Measurements from ENCODE around the gene UGT1A3.

UGT1A3 gene

DNA sequence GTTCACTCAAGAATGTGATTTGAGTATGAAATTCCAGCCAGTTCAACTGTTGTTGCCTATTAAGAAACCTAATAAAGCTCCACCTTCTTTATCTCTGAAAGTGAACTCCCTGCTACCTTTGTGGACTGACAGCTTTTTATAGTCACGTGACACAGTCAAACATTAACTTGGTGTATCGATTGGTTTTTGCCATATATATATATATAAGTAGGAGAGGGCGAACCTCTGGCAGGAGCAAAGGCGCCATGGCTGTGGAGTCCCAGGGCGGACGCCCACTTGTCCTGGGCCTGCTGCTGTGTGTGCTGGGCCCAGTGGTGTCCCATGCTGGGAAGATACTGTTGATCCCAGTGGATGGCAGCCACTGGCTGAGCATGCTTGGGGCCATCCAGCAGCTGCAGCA lies 31.2 kb downstream of the UGT1A3 start, which contains the start of gene UGT1A1:
TSS of gene UGT1A1 (plus strand) at position 228 of the 400 bp plus-strand sequence. CDS start at position 246, 18 bp downstream.
- no peak for DNase-seq

- DNase-seq, result no peak
Observed at GRCh38 chr2:233761040-233761769, 32.4 kb downstream of the UGT1A3 start.

GRCh38 chr2:233764264-233764663 lies 35.4 kb downstream of the UGT1A3 start:
- peak; percentile 11 for DNase-seq

- DNase-seq, result no peak
Observed at GRCh38 chr2:233764761-233765160, 35.9 kb downstream of the UGT1A3 start.

- no peak for DNase-seq
Observed at GRCh38 chr2:233766416-233766815, 37.6 kb downstream of the UGT1A3 start.

DNA sequence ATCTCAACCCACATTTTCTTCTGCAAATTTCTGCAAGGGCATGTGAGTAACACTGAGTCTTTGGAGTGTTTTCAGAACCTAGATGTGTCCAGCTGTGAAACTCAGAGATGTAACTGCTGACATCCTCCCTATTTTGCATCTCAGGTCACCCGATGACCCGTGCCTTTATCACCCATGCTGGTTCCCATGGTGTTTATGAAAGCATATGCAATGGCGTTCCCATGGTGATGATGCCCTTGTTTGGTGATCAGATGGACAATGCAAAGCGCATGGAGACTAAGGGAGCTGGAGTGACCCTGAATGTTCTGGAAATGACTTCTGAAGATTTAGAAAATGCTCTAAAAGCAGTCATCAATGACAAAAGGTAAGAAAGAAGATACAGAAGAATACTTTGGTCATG lies 39.2 kb downstream of the UGT1A3 start:
- DNase-seq, result no peak

GRCh38 chr2:233769260-233769659 lies 40.4 kb downstream of the UGT1A3 start:
- no peak for DNase-seq

GRCh38 chr2:233772153-233772552 lies 43.3 kb downstream of the UGT1A3 start:
- no peak for DNase-seq

DNA sequence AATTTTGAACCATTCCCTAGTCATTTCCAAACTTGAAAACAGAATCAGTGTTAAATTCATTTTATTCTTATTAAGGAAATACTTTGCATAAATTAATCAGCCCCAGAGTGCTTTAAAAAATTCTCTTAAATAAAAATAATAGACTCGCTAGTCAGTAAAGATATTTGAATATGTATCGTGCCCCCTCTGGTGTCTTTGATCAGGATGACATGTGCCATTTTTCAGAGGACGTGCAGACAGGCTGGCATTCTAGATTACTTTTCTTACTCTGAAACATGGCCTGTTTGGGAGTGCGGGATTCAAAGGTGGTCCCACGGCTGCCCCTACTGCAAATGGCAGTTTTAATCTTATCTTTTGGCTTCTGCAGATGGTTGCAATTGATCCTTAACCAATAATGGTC lies 43.7 kb downstream of the UGT1A3 start:
- DNase-seq, result no peak

DNA sequence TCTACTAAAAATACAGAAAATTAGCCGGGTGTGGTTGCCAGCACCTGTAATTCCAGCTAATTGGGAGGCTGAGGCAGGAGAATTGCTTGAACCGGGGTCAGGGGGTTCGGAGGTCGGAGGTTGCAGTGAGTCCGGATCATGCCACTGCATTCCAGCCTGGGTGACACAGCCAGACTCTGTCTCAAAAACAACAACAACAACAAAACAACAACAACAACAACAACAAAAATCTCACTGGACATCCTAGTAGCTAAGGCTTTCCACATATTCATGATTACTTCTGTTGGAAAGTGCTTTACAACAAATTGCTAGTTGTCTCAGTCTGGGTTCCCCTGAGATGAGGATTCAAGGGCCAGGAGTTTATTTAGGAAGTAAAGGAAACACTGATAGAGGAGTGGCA lies 45.0 kb downstream of the UGT1A3 start:
- DNase-seq, result no peak

DNA sequence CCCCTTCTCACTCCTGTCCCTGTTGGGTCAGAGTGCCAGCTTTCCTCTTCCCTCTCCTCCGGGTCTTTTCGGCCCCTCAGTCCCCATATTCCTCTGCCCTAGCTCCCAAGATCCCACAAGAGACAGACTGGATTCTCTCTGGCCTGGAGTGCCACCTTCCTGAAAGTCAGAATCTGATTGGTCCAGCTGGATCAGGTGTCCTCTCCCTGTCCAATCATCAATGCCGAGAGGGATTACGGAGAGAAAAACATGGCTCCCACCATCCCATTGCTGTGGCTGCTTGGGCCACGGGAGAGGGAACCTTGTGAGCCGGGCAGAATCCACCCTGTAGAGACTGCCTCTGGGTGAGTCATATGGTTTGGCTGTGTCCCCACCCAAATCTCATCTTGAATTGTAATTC lies 46.6 kb downstream of the UGT1A3 start:
- DNase-seq, result no peak

DNA sequence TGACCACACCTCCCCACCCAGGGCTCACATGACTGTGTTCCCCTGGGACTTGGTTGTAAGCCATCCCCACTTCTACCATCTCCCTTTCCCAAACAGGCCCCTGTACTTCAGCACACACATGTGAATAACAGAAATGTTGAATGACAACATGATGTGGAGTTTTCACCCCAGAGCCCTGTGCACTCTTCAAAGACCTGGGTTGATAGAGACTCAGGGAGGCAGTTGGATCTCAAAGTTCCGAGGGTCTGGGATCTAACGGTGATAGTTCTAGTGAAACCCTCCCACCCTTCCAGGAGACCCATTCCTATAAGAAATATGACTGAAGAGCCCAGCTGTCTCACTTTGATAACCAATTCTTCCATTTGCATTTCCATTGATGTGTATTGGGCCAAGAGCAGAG lies 49.2 kb downstream of the UGT1A3 start, which contains the start of gene MROH2A:
TSS of gene MROH2A (plus strand) at position 301 of the 400 bp plus-strand sequence. CDS start 1,029 bp downstream, outside the sequence.
- DNase-seq, result no peak

GRCh38 chr2:233779722-233780121 lies 50.9 kb downstream of the UGT1A3 start:
- no peak for DNase-seq

- no peak for DNase-seq
Observed at GRCh38 chr2:233780771-233781170, 51.9 kb downstream of the UGT1A3 start.

DNA sequence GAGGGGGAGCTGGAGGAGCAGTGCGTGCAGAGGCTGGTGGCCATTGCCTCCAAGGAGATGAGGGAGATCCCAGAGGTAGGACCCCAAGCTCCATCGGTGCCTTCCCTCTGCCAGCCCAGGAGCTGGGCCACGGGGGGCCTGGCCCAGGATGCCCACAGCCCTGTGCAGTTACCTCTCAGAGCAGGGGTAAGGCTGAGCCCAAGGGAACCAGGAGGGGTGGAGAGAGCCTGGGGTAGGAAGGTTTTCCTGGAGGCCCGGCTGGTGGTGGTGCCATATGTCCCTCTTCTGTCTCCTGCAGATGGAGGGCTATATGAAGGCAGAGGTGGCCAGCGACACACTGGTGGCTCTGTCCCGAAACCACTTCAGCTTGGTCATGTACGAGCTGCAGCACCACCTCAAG lies 60.7 kb downstream of the UGT1A3 start:
- DNase-seq, result no peak

DNA sequence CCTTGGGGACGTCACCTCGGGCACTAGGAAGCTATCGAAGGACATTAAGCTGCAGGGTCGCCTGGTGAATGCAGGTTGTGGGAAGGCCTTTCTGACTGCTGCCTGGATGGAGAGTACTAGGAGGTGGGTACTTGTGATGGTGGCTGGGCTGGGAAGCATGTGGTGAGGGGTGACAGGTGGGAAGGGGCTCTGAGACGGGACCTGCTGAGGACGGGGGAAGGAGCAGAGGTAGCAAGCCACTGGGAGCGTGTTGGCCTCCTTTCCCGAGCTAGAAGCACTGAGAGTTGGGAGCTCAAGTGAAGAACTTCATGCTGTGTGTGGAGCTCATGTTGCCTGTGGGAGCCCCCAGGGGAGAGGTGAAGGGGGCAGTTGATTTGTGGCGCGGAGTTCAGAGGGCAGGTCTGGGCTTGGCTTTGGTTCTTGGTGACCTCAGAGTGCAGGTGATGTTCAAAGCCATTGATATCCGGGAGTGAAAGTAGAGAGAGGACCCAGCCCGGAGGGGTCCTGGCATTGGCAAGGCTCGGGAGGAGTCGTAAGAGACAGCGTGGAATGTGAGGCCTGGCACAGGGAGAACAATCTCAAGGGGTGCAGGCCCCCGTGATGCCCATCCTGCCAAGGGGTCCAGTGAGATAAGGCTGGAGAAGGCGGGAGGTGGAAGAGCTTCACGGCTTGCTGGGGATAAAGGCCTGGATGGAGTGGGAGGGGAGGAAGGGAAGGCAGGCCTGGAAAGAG lies 62.5 kb downstream of the UGT1A3 start:
- no peak for DNase-seq

GRCh38 chr2:233791883-233792329 lies 63.1 kb downstream of the UGT1A3 start:
- DNase-seq, result no peak

DNA sequence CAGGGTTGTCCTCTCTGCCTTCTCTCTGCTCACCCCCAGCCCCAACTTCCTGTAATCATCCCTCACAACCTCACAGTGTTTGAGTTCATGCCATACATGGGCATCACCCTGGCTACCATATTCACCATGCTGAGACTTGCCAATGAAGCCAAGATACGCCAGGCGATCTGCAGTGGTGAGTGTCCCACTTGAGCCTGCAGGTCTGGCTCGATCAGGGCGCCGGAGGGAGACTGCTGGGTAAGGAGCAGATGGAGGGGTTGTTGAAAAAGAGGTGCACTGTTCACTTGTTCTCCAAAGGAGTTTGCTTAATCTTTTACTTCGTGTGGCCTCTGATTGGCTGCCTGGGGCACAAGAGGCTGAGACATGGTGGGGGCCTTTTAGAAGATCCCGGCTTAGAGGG lies 63.9 kb downstream of the UGT1A3 start:
- no peak for DNase-seq

DNA sequence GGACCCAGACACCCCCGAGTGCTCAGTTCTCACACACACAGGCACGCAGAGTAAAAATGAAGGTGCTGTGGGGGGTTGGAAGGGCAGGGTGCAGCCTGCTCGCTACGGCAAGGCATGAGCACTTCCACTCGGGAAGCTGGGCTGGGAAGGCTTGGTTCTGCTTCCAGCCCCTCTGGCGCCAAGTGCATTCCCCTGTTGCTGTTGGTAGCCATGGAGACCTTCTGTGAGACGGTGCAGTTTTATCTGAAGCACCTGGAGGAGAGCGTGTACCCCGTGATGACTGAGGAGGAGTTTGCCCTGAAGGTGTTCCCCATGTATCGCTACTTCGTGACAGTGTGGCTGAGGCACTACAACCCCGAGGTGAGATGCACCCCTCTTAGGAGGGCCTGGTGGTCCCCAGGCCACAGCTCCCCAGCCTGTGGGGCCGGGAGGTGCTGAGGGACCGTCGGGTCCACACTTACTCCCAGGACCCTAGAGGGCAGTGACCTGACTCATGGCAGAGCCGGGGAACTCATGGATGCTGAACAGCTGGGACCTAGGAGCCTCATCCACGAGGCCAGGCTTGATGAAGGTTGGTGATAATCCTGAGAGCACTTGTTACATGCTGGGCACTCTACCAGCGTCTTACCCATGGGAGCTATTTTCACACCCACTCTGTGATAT lies 64.8 kb downstream of the UGT1A3 start:
- DNase-seq, result no peak

DNA sequence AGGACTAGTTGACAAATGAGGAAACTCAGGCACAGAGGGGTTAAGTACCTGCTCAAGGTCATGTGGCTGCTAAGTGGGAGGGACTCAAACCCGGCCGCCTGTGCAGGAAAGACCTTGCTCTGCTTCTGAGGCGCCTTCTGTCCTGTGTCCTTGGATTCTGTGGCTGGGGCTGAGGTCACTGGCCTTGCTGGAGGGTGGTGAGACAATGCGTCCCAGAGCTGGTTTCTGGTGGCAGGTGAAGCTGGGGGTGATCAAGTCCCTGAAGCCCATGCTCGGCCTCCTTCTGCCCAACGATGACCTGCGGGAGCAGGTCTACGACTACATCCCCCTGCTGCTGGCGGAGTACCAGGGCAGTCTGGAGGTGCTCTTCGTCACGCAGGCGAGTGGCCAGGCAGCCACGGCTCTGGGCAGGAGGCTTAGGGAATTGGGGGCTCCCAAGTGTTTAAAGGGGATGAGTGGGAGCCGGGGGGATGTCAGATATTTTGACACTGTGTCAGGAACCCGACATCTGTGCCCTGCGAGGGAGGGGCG lies 65.4 kb downstream of the UGT1A3 start:
- no peak for DNase-seq

DNA sequence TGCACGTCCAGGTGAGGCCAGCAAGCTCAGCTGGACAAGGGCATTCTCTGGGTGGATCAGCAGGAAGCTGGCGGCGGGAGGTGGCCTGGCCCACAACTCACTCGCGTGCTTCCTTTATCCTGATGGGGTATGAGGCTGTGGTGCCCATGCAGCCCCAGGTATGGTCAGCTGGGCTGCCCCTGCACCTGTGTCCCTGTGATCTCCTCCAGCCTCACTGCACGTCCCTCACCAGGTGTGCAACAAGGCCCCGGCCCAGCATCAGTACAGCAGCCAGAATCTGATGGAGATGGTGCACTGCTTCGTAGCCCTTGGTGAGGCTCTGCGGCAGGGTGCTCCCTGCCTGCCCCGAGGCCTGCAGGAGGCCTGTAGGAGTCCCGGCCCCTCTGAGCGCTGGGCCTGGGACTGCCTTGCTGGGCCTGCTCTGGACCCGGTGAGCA lies 66.9 kb downstream of the UGT1A3 start:
- no peak for DNase-seq

DNA sequence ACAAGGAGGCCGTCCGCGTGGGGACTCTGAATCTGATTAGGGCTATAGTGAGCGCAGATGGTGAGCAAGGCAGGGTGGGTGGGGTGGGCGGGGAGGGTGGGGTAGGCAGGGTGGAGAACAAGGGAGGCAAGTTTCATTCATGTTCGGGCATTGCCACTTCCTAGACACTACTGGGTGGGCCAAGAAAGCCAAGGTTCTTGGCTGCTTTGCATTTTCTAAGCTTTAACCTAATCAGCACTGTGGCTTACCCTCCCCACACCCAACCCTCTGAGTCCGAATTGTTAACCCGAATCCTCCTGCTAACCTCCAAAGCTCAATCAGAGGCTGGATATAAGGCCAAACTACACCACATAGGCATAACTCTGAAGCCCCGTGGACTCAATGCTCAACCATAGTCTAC lies 67.4 kb downstream of the UGT1A3 start:
- no peak for DNase-seq

- DNase-seq, result no peak
Observed at GRCh38 chr2:233798335-233799086, 69.7 kb downstream of the UGT1A3 start.
